ENCODE measurements around the gene WTAP. TPM values are rescaled to one million over a fixed set of nuclear protein-coding genes. Genes with fewer than 3 reads are reported as not detected.

The WTAP gene
- total RNA-seq, 1 donor from 2014 or later: 78.4 TPM

DNA sequence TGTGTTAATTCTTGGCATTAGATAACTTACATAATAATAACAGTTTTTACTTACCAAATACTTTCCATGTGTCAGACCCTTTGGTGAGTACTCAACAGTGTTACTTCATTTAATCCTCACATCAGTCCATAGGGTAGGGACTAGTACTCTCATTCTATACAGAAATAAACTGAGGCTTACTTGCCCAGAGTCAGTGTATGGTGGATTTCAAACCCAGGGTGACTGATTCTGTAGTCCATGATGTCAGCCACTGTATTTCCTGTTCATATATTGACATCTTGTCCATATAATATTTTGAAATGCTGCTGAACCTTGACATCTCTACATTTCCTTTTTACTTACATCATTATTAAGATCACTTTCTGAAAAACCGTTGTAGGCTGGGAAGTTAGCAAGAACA, 70.2 kb downstream of the WTAP start:
- no peaks in the 10 kb centered on the region for H3K27me3 ChIP-seq (ENCODE audit: low read depth)
- peaks cover 69% of the 10 kb centered on the region for H3K36me3 ChIP-seq
- H3K4me3 ChIP-seq: no peak overlapping the region
- intact Hi-C loops (cut with DNase I): no loop called here
- no peak for DNase-seq
- TF ChIP-seq CTCF (IDR thresholded peaks at IDR 0.05): no peak
- peaks cover 3% of the 10 kb centered on the region for H3K4me1 ChIP-seq
- ATAC-seq: no peak
- no peaks in the 10 kb centered on the region for H3K9me3 ChIP-seq
- no peak overlapping the region for H3K27ac ChIP-seq

DNA sequence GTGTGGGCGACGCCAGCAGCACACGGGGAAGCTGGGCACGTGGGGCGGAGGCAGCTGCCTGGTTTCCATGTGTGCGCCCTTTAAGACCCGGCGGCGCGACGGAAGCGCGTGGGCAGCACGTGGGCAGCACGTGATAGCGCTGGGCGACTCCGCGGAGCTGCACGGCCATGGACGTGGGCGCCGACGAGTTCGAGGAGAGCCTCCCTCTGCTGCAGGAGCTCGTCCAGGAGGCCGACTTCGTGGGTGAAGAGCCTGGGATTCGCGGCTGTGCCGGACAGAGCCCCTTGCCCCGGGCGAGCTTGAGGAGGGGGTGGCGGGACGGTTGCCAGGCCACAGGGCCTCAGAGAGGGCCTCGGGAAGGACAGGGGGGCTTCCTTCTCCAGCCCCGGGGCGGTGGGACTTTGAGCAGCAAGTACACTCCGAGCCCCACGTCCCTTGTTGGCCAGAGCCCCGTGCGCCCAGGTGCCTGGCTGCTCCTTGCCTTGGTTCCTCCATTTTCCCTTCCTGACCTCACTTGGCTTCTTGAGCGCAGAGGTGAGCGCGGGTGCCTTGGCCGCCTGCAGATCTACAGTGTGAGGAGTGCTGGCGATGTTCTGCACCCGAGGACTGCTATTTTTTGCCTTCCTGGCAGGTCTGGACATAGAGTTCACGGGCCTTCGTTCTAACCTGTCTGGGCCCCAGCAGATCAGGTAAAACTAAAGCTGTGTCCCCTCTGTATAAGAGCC, 73.0 kb downstream of the WTAP start, which contains the start of gene PNLDC1:
Gene PNLDC1 (plus strand): TSS at position 136 of the 725 bp plus-strand sequence. CDS start 32 bp downstream, at position 168.
- ATAC-seq (no peak), DNase-seq (no peak)
- H3K4me3 ChIP-seq: no peak within 1 kb of the TSS

DNA sequence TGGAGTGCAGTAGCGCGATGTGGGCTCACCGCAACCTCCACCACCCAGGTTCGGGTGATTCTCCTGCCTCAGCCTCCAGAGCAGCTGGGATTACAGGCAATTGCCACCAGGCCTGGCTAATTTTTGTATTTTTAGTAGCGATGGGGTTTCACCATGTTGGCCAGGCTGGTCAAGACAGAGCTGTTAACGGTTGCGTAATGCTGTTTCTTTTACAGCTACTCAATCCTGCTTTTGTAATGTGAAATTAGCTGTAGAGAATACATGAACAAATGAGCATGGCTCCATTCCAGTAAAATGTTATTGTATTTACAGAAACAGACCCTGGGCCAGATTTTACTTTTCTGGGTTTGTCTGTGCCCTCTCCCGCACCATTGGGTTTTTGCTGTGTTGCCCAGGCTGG, 74.6 kb downstream of the WTAP start:
- Histone ChIP-seq H3K27ac (no peak overlapping the region), H3K4me1 (no peaks in the 10 kb centered on the region), H3K27me3 (ENCODE audit: low read depth) (no peaks in the 10 kb centered on the region), H3K9me3 (no peaks in the 10 kb centered on the region), H3K36me3 (peaks cover 32% of the 10 kb centered on the region), H3K4me3 (no peak overlapping the region)
- ATAC-seq (peak in 1 of 2 donors; percentile 39), DNase-seq (no peak)
- intact Hi-C loops (cut with DNase I): no loop called here
- TF ChIP-seq CTCF (IDR thresholded peaks at IDR 0.05): no peak

More for the DNA sequence above, 73.0 kb downstream of the WTAP start, which contains the start of gene PNLDC1:
- Histone ChIP-seq H3K27me3 (ENCODE audit: low read depth) (no peaks in the 10 kb centered on the region), H3K36me3 (peaks cover 44% of the 10 kb centered on the region), H3K27ac (no peak within 1 kb of the TSS), H3K4me1 (no peaks in the 10 kb centered on the region), H3K9me3 (no peaks in the 10 kb centered on the region)
- intact Hi-C loops (cut with DNase I): no loop called here
- no peak for TF ChIP-seq CTCF (IDR thresholded peaks at IDR 0.05)

- Histone ChIP-seq H3K4me3 (no peak overlapping the region), H3K4me1 (no peaks in the 10 kb centered on the region), H3K27me3 (ENCODE audit: low read depth) (no peaks in the 10 kb centered on the region), H3K27ac (no peak overlapping the region), H3K36me3 (peaks cover 6% of the 10 kb centered on the region), H3K9me3 (no peaks in the 10 kb centered on the region)
- no peak for TF ChIP-seq CTCF (IDR thresholded peaks at IDR 0.05)
- intact Hi-C loops (cut with DNase I): no loop called here
- DNase-seq (peak; percentile 14), ATAC-seq (no peak)
Measured at GRCh38 chr6:159804504-159804903, 77.2 kb downstream of the WTAP start.

DNA sequence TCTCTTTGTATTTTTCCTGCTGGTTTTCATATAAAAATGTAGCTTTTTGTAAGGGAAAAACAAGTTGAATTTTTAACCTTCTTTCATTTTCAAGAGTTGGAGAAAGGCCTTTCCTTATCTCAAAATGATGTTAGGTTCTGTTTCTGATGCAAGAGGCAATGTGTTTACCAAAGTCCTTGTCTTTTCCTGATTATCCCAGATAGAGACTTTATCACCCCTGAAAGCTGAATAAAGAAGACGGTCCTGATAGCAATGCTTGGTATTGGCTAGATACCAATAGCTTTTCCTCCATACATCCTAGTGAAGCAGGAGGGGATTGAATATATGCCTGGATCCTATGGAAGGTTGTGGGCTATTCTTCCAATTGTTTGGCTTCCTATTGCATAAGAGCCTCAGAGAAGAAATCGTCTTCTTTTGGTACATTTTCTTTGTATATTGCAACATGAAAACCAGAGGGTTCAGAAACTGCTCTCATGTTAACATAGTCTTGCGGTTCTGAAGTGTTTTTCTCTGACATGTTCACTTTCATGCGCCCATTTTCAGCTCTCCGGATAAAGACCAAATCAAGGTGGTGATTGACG, 78.2 kb downstream of the WTAP start:
- Histone ChIP-seq H3K4me3 (no peak overlapping the region), H3K27ac (no peak overlapping the region), H3K9me3 (no peaks in the 10 kb centered on the region), H3K4me1 (no peaks in the 10 kb centered on the region), H3K27me3 (ENCODE audit: low read depth) (no peaks in the 10 kb centered on the region), H3K36me3 (no peaks in the 10 kb centered on the region)
- no peak for ATAC-seq
- TF ChIP-seq CTCF (IDR thresholded peaks at IDR 0.05): no peak
- DNase-seq: no peak
- intact Hi-C loops (cut with DNase I): no loop called here

Other genes starting within 250 kb of the WTAP start
- 352 TPM for gene SOD2, start 34.3 kb upstream of the WTAP start, total RNA-seq
- 42.4 TPM for gene ACAT2, start 34.5 kb downstream of the WTAP start, total RNA-seq
- 112 TPM for gene TCP1, start 62.1 kb downstream of the WTAP start, total RNA-seq
- gene MRPL18, start 63.0 kb downstream of the WTAP start, total RNA-seq: 47.8 TPM
- gene PNLDC1, start 72.8 kb downstream of the WTAP start, total RNA-seq: 0.27 TPM
- not detected for gene MAS1, start 163.5 kb downstream of the WTAP start, total RNA-seq
- 156 TPM for gene IGF2R, start 241.6 kb downstream of the WTAP start, total RNA-seq

Measured in lower lobe of right lung (tissue), 2 donors.